ENCODE data around the gene CLPX.
"Not testable (repeated sequence)": the region's sequence is repeated elsewhere in the genome, so short reads cannot be mapped to it uniquely, and the experiment has no call there.

CLPX gene

DNA sequence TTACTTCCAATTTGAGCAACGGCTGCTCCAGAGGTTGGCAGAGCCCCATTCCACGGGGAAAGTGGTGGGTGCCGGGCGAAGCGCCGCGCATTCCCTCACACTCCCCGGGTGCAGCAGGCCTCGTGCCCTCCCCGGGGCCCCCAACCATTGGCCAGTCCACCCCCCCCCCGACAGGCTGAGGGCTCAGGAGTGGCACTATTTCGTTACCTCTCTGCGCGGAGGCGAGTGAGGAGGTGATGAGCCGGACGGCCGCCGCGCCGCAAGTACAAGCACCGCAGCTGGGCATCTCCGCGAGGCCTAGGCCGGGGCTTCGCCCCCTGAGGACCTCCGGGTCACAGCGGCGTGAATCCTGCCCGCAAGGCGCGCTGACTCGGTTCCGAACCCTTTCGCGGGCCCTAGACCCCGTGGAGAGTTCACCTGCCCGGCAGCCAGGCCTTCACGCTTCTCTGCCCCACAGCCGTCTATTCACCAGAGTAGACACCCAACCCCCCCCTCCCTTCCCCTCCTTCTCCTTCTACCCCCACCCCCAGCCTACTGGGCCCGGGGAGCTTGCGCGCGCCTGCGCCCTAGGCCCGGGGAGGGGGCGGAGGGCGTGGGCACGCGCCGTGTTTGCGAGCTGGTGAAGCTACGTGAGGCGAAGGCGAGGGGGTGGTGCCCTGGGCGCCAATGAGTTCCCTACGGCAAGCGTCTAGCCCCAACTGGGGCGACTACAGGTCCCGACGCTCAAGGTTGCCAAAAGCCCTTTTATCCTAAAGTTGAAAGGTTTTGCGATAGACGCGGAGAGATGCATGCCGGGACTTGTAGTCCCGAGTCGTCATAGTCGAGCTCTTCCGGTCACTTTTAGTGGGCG is at the start of gene CLPX:
TSS of gene CLPX (minus strand) at position 475 of the 850 bp plus-strand sequence. CDS start at position 286, 189 bp downstream.
- peak; percentile 96 for DNase-seq (ENCODE audit: low read depth)

DNA sequence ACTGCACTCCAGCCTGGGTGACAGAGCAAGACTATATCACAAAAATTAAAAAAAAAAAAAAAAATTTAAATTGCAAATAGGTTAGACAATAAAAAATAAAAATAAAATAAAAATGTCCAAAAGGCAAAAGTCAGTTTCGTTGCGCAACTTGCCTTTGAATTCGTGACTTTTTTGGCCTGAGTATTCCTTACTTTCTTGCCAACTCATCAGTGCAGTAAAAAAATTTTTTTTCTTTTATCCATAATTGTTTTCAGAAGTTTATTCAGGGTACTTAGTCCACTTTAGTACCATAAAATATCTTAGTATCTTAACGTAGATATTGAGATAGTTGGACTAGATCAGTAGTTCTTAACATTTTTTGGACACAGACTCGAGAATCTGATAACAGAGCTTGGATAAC is 48.6 kb upstream of the CLPX start:
- DNase-seq (ENCODE audit: low read depth) = no peak

DNA sequence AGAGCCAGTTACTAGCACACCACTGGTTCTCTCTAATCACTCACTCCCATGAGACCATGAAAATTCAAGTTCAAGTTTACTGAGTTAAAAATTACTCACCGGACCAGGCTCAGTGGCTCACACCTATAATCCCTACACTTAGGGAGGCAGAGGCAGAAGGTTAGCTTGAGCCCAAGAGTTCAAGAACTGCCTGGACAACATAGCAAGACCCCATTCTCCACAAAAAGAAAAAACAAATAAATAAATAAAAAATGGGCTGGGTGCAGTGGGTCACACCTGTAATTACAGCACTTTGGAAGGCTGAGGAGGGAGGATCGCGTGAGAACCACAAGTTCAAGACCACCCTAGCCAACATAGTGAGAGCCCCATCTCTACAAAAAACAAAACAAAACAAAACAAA is 47.4 kb upstream of the CLPX start:
- no peak for DNase-seq (ENCODE audit: low read depth)

DNA sequence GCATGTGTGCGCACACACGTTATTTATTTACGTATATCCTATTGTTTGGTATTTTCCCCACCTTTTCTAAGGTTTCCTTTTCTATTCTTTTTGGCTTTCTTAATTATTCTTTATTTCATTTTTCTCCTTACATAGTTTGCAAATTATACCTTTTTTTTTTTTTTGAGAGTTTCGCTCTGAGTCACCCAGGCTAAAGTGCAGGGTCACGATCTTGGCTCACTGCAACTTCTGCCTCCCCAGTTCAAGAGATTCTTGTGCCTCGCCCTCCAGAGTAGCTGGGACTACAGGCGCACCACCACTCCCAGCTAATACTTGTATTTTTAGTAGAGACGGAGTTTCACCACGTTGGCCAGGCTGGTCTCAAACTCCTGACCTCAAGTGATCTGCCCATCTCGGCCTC is 46.2 kb upstream of the CLPX start:
- no peak for DNase-seq (ENCODE audit: low read depth)

DNA sequence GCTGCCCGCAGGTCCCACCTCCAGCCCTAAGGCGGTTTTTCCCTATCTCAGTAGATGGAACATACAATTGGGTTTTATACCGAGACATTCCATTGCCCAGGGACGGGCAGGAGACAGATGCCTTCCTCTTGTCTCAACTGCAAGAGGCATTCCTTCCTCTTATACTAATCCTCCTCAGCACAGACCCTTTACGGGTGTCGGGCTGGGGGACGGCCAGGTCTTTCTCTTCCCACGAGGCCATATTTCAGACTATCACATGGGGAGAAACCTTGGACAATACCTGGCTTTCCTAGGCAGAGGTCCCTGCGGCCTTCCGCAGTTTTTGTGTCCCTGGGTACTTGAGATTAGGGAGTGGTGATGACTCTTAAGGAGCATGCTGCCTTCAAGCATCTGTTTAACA is 41.8 kb upstream of the CLPX start:
- DNase-seq (ENCODE audit: low read depth) = not testable (repeated sequence)

DNA sequence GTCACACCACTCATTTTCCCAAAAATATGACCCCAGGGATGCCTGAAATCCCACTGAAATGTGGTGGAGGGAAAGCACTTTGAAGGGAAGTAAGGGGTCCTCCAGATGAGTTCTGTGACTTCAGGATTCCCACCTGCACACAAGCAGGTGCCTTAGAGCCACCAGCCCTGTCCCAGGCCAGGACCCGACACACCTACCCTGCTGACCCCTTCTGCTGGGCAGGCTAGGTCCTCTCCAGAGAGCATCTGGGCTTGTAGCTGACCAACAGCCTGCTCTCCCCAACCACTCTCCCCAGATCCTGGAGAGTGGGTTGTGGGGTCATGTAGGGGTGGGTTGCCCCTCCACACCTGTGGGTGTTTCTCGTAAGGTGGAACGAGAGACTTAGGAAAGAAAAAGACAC is 41.1 kb upstream of the CLPX start:
- no peak for DNase-seq (ENCODE audit: low read depth)

DNA sequence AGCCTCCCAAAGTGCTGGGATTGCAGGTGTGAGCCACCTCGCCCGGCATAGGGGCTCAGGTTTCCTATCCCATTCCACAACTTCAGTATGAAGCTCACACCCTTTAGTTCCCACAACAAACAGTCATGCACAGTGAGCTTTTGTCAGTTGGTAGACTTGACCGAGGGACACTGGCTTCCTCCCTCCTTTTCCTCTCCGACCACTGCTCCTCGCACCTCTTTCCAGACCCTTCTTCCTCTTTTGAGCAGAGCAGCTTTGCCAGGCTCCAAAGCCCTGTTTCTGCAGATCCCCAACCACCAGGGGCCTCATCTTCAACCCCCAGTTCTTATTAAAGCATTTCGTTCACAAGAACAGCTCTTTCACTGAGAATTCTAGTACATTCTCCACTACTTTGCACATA is 38.9 kb upstream of the CLPX start:
- no peak for DNase-seq (ENCODE audit: low read depth)

DNA sequence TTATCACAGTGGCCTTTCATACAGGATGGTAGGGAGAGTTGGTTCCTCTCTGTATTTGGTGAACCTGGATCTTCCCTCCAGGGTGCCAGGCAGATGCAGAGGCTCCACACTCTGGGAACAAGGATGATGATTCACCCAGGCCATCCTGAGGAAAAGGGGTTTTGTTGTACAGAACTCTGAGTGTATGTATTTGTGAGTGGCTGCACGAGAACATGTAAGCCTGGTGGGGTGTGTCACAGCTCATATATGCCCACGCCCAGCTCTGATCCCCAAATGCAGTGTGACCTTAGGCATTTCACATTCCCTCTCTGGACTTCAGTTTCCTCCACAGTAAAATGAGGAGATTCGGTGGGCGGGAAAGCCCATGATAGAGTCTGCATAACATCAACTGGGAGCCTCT is 37.7 kb upstream of the CLPX start:
- no peak for DNase-seq (ENCODE audit: low read depth)

DNA sequence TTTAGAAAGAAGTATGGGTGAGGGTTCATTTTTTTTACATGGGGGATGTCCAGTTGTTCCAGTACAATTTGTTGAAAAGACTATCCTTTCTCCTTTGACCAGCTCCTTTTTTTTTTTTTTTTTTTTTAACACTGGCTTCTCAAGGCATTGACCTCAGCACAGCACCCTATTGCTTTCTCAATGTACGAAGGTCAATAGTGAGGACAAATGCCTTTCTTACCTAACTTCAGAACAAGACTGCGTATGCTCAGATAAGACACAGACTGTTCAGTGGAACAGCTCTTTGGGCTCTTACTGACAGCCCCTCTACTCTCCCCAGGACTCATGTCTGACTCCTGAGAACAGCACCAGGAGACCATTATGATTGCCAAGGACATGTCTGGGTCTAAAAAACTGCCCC is 36.6 kb upstream of the CLPX start:
- no peak for DNase-seq (ENCODE audit: low read depth)

DNA sequence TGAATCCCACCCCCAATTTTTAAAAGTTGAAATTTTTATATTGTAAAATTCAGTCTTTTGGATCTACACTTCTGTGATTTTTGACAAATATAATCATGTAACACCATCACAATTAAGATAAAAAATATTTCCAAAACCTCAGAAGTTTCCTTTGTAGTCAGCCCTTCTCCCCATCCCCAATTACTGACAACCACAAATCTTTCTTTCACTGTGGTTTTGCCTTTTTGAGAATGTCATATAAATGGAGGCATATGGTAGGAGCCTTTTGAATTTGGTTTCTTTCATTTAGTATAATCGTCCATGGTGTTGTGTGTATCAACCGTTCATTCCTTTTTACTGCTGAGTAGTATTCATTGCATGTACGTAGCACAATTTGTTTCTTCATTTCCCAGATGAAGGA is 34.0 kb upstream of the CLPX start:
- no peak for DNase-seq (ENCODE audit: low read depth)

DNA sequence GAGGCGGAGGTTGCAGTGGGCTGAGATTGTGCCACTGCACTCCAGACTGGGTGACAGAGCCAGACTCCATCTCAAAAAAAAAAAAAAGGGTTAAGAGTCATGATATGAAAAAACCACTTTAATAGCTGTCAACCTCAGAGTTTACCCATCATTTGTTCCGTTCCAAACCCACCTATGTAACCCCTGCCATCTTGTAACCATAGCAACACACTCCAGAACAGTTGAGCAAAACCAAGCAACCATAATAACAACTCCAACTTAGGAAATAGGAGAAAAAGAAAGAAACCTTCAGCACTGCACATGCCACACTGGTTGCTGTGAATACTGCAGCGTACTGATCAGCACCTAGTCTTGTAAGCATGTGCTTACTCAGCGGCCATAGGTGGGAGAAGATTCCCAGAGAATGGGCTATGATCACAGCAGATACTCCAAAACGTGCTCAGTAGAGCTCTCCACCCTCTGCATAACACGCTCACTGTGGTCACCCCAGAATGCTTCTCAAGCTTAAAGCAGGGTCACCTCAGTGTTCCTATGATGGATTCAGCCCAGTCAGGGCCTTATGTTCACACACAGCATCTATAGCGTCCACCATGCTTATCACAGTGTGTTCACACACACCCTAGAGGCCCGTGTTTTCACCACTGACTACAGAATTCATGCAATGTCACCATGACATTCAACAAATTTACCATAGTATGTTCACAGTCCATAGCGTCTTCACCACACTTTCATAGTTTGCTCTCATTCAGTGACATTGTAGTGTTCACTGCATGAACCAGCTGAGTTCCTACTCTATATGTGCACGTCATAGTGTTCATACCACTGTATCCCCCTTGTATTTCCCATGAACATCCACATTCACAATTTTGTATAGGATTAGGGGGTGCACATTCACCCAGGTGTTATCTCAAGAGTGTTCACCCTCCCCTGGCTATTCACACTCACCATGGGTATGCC is 32.7 kb upstream of the CLPX start:
- DNase-seq (ENCODE audit: low read depth) = no peak

DNA sequence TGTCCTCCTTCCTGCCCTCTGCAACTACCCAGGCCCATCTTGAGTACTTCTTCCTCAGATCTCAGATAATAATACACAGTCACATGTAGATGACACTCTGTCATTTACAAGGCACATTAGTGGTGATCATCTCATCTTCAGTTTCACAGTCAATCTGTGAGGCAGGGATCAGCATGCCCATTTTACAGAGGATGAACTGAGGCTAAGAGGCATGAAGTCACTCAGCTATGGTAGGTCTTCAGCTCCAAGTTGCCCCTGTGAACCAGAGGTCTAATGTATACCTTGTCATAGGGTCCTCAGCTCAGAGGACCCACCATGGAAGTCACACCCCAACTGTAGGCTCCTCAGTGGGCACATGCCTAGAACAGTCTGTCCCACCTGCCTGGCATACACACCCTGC is 30.4 kb upstream of the CLPX start:
- no peak for DNase-seq (ENCODE audit: low read depth)

DNA sequence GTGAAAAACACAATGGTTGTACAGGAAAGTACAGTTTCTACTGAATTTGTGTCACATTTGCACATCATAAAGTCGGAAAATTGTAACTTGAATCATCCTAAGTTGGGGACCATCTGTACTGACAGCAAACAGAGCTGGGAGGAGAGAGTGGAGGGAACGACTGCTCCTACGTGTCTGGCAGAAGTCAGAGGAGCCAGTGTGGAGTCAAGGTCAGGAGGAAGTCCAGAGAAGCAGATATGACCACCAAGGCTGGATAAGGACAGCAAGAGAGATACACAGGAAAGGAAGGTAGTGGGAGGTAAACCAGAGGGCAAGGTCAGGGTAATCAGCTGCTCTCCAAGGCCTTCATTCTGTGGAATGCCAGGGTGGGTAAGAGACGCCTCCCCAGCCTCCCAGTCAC is 28.9 kb upstream of the CLPX start:
- no peak for DNase-seq (ENCODE audit: low read depth)

DNA sequence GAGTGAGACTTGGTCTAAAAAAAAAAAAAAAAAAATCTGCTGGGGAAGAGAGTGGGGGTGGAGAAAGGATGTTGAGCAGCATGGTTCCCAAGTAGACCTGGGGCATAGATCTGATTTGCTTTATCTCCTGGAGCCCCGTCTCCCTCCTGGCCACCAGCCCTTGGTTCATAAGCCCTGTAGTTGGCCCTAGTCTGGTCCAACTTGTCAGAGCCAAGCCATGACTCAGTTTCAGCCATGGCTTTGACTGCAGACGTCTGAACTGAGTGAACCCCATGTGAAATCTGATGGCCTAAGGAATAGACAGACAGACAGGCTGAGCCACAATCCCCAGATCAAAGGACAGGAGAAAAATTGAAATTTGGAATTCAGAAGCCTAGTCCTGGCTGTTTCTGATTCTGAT is 28.1 kb upstream of the CLPX start:
- DNase-seq (ENCODE audit: low read depth) = no peak

DNA sequence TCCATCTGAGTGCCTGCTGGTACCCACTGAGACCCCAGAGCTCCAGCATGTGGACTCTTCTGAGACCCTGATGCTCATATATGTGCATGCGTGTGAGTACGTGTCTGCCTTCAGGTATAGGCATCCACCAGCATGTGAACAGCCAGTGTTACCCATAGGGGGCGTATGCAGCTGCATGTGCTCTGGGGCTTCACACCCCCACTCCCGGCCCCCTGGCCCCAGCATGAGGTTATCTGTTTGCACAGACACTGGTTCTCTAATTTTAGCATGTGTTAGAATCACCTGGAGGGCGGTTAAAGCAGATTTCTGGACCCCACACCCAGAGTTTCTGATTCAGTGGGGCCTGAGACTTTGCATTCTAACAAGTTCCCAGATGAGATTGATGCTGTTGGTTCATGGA is 27.0 kb upstream of the CLPX start:
- no peak for DNase-seq (ENCODE audit: low read depth)

DNA sequence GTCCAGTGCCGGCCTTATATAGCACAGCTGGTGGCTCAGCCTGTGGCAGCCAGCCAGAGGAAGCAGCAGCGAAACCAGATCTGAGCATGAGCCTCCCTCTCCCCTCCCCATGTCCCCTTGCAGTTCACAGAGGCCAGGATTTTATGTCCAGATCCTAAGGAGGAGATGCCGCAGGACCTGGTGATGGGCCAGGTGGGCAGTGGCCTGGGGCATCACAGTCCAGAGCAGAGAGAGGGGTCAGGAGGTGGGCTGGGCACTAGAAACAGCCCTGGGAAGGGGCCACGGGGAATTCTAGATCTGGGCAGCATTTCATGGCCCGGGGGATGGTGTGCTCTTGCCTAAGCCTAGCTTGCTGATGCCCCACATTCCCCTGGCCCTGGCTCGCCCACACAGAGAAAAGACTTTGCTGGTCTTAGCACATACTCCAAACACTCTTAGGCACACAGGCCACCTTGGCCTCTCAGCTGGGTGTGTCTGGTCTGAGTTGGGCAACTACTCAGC is 26.4 kb upstream of the CLPX start:
- peak; percentile 52 for DNase-seq (ENCODE audit: low read depth)

DNA sequence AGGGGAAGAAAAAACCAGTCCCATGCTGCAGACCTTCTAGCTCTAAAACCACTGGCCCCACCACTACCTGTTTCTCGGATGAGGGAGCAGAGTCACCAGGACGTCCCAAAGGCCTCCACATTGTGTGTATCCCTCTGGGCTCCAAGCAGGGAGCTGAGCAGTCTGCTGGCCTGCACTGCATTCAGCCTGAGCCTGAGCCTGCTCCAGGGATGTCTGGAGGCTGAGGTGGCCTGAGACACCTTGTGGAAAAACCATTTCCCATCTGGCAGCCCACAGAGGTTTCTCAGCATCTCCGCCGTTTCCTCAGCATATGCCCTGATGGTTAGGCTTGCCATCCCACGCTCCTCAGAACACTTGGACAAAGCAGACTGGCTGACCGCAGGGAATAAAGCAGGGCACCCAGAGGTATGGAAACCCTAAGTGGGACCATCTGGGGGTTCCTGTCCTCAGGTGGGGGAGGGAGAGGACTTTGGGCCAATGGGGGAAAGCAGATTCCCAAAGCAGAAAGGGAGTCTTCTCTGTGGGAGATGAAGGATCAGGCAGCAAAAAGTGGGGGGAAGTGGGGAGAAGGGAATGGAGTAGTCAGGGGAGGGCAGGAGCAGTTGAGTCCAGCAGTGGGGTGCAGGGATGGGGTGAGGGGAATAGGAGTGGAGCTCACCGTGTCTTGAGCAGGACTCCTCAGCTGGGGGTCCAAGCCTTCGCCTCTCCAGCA is 25.8 kb upstream of the CLPX start, which contains the start of gene CILP:
TSS of gene CILP (minus strand) at position 704 of the 712 bp plus-strand sequence. CDS start 1,718 bp downstream, outside the sequence.
- DNase-seq (ENCODE audit: low read depth) = no peak

DNA sequence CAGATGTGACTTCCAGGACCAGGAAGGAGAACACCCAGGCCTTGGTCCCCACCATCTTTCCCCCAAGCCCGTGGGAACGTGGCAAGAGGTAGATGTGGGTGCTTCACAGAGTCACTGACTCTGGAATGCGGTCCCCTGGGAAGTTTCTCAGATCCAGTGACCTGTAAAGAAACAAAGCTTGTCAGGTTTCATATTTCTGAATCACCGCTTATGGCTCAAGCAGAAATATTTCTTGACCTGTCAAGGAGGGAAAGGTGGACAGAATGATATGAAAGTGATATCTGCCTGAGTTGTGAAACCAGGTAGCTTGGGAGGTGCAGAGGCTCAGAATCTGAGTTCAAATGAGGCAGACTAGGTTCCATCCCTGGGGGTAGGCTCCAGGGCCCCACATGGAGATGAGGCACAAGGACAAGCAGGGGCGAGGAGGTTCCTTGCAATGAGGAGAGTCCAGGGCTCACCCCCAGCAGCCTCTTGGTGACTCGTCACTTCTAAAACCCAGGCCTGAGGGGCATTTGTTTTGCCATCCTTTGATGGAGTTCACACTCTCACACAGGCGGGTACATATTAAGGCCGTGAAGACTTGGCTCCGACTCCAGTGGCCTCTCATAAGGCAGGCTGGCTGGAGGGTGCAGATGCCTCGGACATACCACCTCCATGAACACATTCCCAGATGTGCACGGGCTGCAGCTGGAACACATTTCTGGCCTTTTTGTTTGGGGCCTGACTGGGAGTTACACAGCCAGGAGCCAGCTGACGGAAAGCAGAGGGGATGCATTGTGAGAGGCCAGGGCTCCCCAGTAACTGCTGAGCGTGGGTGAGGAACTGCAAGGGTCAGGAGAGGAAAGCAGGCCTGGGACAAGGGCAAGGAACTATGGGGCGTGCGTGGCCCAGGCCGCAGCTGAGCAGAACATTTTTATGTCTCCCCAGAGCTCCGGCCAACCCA is 24.8 kb upstream of the CLPX start:
- DNase-seq (ENCODE audit: low read depth) = no peak

DNA sequence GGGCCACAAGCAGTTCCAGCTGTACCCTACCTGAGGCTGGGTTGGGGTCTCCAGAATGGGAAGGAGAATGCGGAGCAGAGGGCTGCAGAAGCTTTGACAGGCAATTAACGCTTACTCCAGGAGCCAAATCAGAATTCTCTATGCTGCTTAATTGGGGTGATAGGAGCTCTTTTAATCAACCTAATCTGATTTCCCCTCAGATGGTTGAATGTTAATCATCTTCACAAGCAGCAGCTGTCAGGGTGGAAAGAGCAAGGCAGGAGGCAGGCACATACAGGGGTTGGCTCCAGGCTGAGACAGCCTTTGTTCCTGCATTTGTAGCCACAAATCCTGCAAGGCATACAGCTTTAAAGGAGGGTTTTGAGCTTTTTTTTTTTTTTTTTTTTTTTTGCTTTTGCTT is 23.5 kb upstream of the CLPX start:
- no peak for DNase-seq (ENCODE audit: low read depth)

DNA sequence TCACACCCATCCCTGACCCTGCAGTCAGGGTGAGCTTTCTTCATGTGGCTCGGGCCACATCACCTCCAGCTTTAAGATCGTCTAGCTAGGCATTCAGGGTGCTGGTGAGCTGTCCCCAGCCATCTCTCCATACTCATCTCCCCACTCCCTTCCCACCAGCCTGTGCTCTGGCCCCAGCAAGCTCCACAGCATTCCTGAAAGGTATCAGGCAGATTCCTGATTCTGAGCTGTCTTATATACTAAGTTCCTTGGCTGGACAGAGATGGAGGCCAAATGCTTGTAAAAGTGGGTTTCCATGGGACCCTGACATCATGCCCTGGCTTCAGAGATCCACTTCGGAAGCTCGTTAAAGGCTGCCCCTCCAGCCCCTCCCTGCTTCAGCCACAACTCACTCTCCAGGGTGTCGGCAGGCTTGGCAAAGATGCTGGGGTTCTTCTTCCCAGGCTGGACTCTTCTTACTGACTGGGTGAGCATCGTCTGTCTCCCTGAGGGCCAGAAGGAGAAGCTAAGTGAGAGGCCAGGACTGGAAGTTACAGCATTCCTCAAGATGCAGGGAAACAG is 22.2 kb upstream of the CLPX start:
- no peak for DNase-seq (ENCODE audit: low read depth)

DNA sequence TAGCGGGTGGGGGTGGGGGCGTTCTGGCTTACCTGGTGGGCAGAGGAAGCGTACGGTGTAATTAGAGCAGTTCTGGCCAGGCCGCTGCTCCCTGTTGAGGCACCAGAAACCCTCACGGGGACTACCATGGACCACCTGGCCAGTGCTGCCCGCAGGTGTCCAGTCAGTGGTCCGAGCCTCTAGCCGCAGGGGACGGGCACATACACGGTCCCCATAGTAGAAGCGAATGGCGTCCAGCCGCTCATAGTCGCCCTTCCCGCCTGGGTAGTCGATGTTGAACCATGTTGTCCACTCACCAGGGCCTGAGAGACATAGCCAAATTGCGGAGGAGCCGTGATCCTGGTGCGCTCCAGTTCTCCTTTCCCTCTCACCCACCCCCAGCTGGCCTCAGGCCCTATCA is 21.6 kb upstream of the CLPX start:
- DNase-seq (ENCODE audit: low read depth) = no peak

Measured in fibroblast of the conjunctiva (primary cell).